ENCODE measurements around the gene LFNG.

GRCh38 chr7:2507208-2507916 lies 12.2 kb upstream of the LFNG start:
- TF ChIP-seq, protein P1, sequence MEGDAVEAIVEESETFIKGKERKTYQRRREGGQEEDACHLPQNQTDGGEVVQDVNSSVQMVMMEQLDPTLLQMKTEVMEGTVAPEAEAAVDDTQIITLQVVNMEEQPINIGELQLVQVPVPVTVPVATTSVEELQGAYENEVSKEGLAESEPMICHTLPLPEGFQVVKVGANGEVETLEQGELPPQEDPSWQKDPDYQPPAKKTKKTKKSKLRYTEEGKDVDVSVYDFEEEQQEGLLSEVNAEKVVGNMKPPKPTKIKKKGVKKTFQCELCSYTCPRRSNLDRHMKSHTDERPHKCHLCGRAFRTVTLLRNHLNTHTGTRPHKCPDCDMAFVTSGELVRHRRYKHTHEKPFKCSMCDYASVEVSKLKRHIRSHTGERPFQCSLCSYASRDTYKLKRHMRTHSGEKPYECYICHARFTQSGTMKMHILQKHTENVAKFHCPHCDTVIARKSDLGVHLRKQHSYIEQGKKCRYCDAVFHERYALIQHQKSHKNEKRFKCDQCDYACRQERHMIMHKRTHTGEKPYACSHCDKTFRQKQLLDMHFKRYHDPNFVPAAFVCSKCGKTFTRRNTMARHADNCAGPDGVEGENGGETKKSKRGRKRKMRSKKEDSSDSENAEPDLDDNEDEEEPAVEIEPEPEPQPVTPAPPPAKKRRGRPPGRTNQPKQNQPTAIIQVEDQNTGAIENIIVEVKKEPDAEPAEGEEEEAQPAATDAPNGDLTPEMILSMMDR (IDR thresholded peaks at IDR 0.05): no peak
- TF ChIP-seq EZH2phosphoT487 (IDR thresholded peaks at IDR 0.05): no peak

All from neural progenitor cell (in vitro differentiated cells).